ENCODE measurements around the gene HHATL.

GRCh38 chr3:42662813-42663535, 39.6 kb downstream of the HHATL start:
- TF ChIP-seq CTCF (IDR thresholded peaks at IDR 0.05; ENCODE audit: low read length) (no peak), EZH2phosphoT487 (IDR thresholded peaks at IDR 0.05; ENCODE audit: low read length) (no peak), EZH2 (optimal IDR thresholded peaks at IDR 0.05; ENCODE audit: low read depth, low read length) (no peak)
